HG02798 (cell line): ENCODE results near the gene SCAPER.
"Not testable (repeated sequence)": the region's sequence is repeated elsewhere in the genome, so short reads cannot be mapped to it uniquely, and the experiment has no call there.

Source experiments
- ATAC-seq: cut with Tn5 transposase; IDR thresholded peaks from one replicate; pipeline ENCODE4 v1.9.1; 2021; ENCODE audit warnings: mild to moderate bottlenecking; ENCODE audit not compliant: unreplicated experiment, poor library complexity

The SCAPER gene

GRCh38 chr15:76912430-76912829 lies 7.3 kb upstream of the SCAPER start:
- ATAC-seq = no peak

- no peak for ATAC-seq
Measured at GRCh38 chr15:76905855-76906254, 715 bp upstream of the SCAPER start.

- peak; percentile 17 for ATAC-seq
Measured at GRCh38 chr15:76904461-76905012, 603 bp downstream of the SCAPER start.

GRCh38 chr15:76903251-76903681 lies 1.9 kb downstream of the SCAPER start:
- ATAC-seq = no peak

- ATAC-seq = no peak
Measured at GRCh38 chr15:76901965-76902364, 3.2 kb downstream of the SCAPER start.

GRCh38 chr15:76899931-76900310 lies 5.2 kb downstream of the SCAPER start:
- not testable (repeated sequence) for ATAC-seq

- not testable (repeated sequence) for ATAC-seq
Measured at GRCh38 chr15:76899176-76899930, 5.8 kb downstream of the SCAPER start.

- ATAC-seq = no peak
Measured at GRCh38 chr15:76898102-76898501, 7.0 kb downstream of the SCAPER start.

- no peak for ATAC-seq
Measured at GRCh38 chr15:76894174-76894573, 11.0 kb downstream of the SCAPER start.

GRCh38 chr15:76892836-76893235 lies 12.3 kb downstream of the SCAPER start:
- not testable (repeated sequence) for ATAC-seq

- not testable (repeated sequence) for ATAC-seq
Measured at GRCh38 chr15:76887280-76888141, 17.6 kb downstream of the SCAPER start.

GRCh38 chr15:76885212-76885611 lies 19.9 kb downstream of the SCAPER start:
- no peak for ATAC-seq

- no peak for ATAC-seq
Measured at GRCh38 chr15:76875911-76876310, 29.2 kb downstream of the SCAPER start.

- ATAC-seq = not testable (repeated sequence)
Measured at GRCh38 chr15:76873066-76873465, 32.1 kb downstream of the SCAPER start.

- no peak for ATAC-seq
Measured at GRCh38 chr15:76871930-76872329, 33.2 kb downstream of the SCAPER start.

GRCh38 chr15:76868740-76869139 lies 36.4 kb downstream of the SCAPER start:
- ATAC-seq = no peak

GRCh38 chr15:76866716-76867321 lies 38.3 kb downstream of the SCAPER start:
- no peak for ATAC-seq

- no peak for ATAC-seq
Measured at GRCh38 chr15:76866008-76866407, 39.1 kb downstream of the SCAPER start.

- no peak for ATAC-seq
Measured at GRCh38 chr15:76865548-76865991, 39.6 kb downstream of the SCAPER start.

- no peak for ATAC-seq
Measured at GRCh38 chr15:76864586-76864985, 40.6 kb downstream of the SCAPER start.

- no peak for ATAC-seq
Measured at GRCh38 chr15:76863693-76864092, 41.4 kb downstream of the SCAPER start.
